ENCODE data around the gene RXFP3.

Gene RXFP3

GRCh38 chr5:33968211-33969005, 32.2 kb downstream of the RXFP3 start:
- H3K4me3 ChIP-seq (ENCODE audit: low read depth, low read length) = no peak overlapping the region
- TF ChIP-seq CTCF (IDR thresholded peaks at IDR 0.05; ENCODE audit: borderline replicate concordance, insufficient read depth, low read depth, low read length) = no peak

GRCh38 chr5:33969572-33970452, 33.6 kb downstream of the RXFP3 start:
- no peak overlapping the region for H3K4me3 ChIP-seq (ENCODE audit: low read depth, low read length)
- peak; percentile 78 for TF ChIP-seq CTCF (IDR thresholded peaks at IDR 0.05; ENCODE audit: borderline replicate concordance, insufficient read depth, low read depth, low read length)

- H3K4me3 ChIP-seq (ENCODE audit: low read depth, low read length) = no peak overlapping the region
- no peak for TF ChIP-seq CTCF (IDR thresholded peaks at IDR 0.05; ENCODE audit: borderline replicate concordance, insufficient read depth, low read depth, low read length)
These were observed 37.1 kb downstream of the RXFP3 start for GRCh38 chr5:33973271-33973670.

GRCh38 chr5:33975852-33976251, 39.7 kb downstream of the RXFP3 start:
- no peak for TF ChIP-seq CTCF (IDR thresholded peaks at IDR 0.05; ENCODE audit: borderline replicate concordance, insufficient read depth, low read depth, low read length)

GRCh38 chr5:33976307-33976706, 40.1 kb downstream of the RXFP3 start:
- no peak for TF ChIP-seq CTCF (IDR thresholded peaks at IDR 0.05; ENCODE audit: borderline replicate concordance, insufficient read depth, low read depth, low read length)

More at GRCh38 chr5:33975852-33976251, 39.7 kb downstream of the RXFP3 start:
- H3K4me3 ChIP-seq (ENCODE audit: low read depth, low read length) = no peak overlapping the region

GRCh38 chr5:33978306-33978705, 42.1 kb downstream of the RXFP3 start:
- TF ChIP-seq CTCF (IDR thresholded peaks at IDR 0.05; ENCODE audit: borderline replicate concordance, insufficient read depth, low read depth, low read length) = no peak
- H3K4me3 ChIP-seq (ENCODE audit: low read depth, low read length) = no peak overlapping the region

More at GRCh38 chr5:33976307-33976706, 40.1 kb downstream of the RXFP3 start:
- no peak overlapping the region for H3K4me3 ChIP-seq (ENCODE audit: low read depth, low read length)
